ENCODE data around the gene CIT.

GRCh38 chr12:119859241-119859640 is 17.9 kb downstream of the CIT start:
- no peak for TF ChIP-seq CTCF (IDR thresholded peaks at IDR 0.05)
- no peak for TF ChIP-seq POLR2A (IDR thresholded peaks at IDR 0.05)
- no peak for TF ChIP-seq POLR2AphosphoS5 (IDR thresholded peaks at IDR 0.05; ENCODE audit: insufficient read depth in 1 of 2, low read depth in 1 of 2)

Measured in vagina (tissue), 2 donors.